Suprapubic skin (tissue), 3 donors: ENCODE measurements around the gene PIK3AP1.

Experiments used
- EP300 ChIP-seq: sonication (generic); formaldehyde crosslinking; IDR thresholded peaks from one replicate; pipeline ENCODE4 v1.6.1; 2017; ENCODE audit warnings: antibody characterized with exemption
- TF ChIP-seq, protein P1 (sequence below), 2 donors: fragments of 200-600 bp in 1 of 2; fragments of 450-650 bp in 1 of 2; sonication (generic) in 1 of 2; IDR thresholded peaks; one replicate each; pipeline ENCODE4 v1.5.1; 2016 to 2019; ENCODE audit warnings: antibody characterized with exemption in 2 of 2, mild to moderate bottlenecking in 1 of 2, moderate library complexity in 1 of 2

DNA sequence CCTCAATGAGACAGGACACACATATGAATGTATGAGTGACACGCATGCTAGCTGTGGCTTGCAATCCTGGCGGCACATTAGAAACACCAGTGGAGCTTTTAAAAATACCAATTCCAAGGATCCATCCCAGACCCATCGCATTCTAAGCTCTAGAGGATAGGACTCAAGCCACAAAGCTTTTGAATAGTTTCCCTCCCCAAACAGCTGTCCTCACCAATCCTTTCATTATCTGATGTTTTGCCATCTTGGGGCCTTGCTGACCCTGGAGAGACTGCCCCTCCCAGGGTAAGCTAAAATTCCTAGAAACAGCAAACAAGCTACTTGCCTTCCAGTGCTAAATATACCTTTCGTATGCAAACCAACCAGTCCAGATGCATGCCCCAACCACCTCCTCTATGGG is 124.6 kb downstream of the PIK3AP1 start:
- no peak for TF ChIP-seq EP300
- TF ChIP-seq, protein P1, sequence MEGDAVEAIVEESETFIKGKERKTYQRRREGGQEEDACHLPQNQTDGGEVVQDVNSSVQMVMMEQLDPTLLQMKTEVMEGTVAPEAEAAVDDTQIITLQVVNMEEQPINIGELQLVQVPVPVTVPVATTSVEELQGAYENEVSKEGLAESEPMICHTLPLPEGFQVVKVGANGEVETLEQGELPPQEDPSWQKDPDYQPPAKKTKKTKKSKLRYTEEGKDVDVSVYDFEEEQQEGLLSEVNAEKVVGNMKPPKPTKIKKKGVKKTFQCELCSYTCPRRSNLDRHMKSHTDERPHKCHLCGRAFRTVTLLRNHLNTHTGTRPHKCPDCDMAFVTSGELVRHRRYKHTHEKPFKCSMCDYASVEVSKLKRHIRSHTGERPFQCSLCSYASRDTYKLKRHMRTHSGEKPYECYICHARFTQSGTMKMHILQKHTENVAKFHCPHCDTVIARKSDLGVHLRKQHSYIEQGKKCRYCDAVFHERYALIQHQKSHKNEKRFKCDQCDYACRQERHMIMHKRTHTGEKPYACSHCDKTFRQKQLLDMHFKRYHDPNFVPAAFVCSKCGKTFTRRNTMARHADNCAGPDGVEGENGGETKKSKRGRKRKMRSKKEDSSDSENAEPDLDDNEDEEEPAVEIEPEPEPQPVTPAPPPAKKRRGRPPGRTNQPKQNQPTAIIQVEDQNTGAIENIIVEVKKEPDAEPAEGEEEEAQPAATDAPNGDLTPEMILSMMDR (IDR thresholded peaks at IDR 0.05), result no peak
